GM23338 (cell line): Measurements from ENCODE around the gene SAMD4A. TPM values are rescaled to one million over a fixed set of nuclear protein-coding genes. Genes with fewer than 3 reads are reported as not detected.

Source experiments
- ATAC-seq: fragments of 200-7000 bp; cut with Tn5 transposase; 3 replicates; pipeline ENCODE4 v1.9.1; 2020
- DNase-seq: peaks from one replicate; pipeline ENCODE4 v3.0.0-alpha.2; 2015; ENCODE audit warnings: low spot score
- H2AFZ ChIP-seq: fragments of 200-600 bp; sonication (generic); 2 replicates; pipeline ENCODE4 v1.8.0; 2016; ENCODE audit warnings: antibody characterized with exemption, mild to moderate bottlenecking, moderate library complexity
- H3F3A ChIP-seq: fragments of 200-600 bp; sonication (generic); replicated peaks from 2 replicates; pipeline ENCODE4 v1.8.0; 2017; ENCODE audit warnings: antibody characterized with exemption, mixed run types, low read depth
- H3K27ac ChIP-seq: fragments of 200-600 bp; sonication (generic); 2 replicates; pipeline ENCODE4 v1.6.1; 2016; ENCODE audit warnings: low read depth
- H3K27me3 ChIP-seq: fragments of 200-600 bp; sonication (generic); 2 replicates; pipeline ENCODE4 v1.8.0; 2016; ENCODE audit warnings: mild to moderate bottlenecking, mixed run types, moderate library complexity; ENCODE audit not compliant: insufficient read depth
- H3K36me3 ChIP-seq: fragments of 200-600 bp; sonication (generic); 2 replicates; pipeline ENCODE4 v1.8.0; 2016; ENCODE audit warnings: mild to moderate bottlenecking; ENCODE audit not compliant: insufficient read depth
- H3K4me1 ChIP-seq: fragments of 200-600 bp; sonication (generic); 2 replicates; pipeline ENCODE4 v1.8.0; 2016; ENCODE audit warnings: mild to moderate bottlenecking, moderate library complexity; ENCODE audit not compliant: insufficient read depth
- H3K4me2 ChIP-seq: fragments of 200-600 bp; sonication (generic); 2 replicates; pipeline ENCODE4 v1.7.1; 2017; ENCODE audit warnings: mixed run types
- H3K4me3 ChIP-seq: fragments of 200-600 bp; sonication (generic); 2 replicates; pipeline ENCODE4 v1.6.1; 2016; ENCODE audit warnings: mixed run types
- H3K79me2 ChIP-seq: fragments of 200-600 bp; sonication (generic); replicated peaks from 2 replicates; pipeline ENCODE4 v1.8.0; 2017; ENCODE audit warnings: mild to moderate bottlenecking; ENCODE audit not compliant: insufficient read depth
- H3K9me2 ChIP-seq: fragments of 200-600 bp; sonication (generic); 2 replicates; pipeline ENCODE4 v1.8.0; 2017; ENCODE audit not compliant: insufficient read depth
- H4K20me1 ChIP-seq: fragments of 200-600 bp; sonication (generic); replicated peaks from 2 replicates; pipeline ENCODE4 v1.8.0; 2017; ENCODE audit warnings: mild to moderate bottlenecking; ENCODE audit not compliant: insufficient read depth
- H3K27ac Mint-ChIP-seq: 2 replicates; pipeline ENCODE4 v1.8.0; 2020; ENCODE audit warnings: inconsistent platforms, mild to moderate bottlenecking, moderate library complexity, mixed read lengths
- H3K27me3 Mint-ChIP-seq: 3 replicates; pipeline ENCODE4 v1.8.0; 2022; ENCODE audit warnings: low read depth, mild to moderate bottlenecking, moderate library complexity, mixed read lengths, inconsistent platforms; ENCODE audit not compliant: insufficient read depth, poor library complexity
- H3K36me3 Mint-ChIP-seq: 3 replicates; pipeline ENCODE4 v1.8.0; 2021; ENCODE audit warnings: low read depth, mild to moderate bottlenecking, inconsistent platforms, moderate library complexity, mixed read lengths
- H3K4me1 Mint-ChIP-seq: 3 replicates; pipeline ENCODE4 v1.8.0; 2020; ENCODE audit warnings: mild to moderate bottlenecking, inconsistent platforms, mixed read lengths
- H3K4me3 Mint-ChIP-seq: 3 replicates; pipeline ENCODE4 v1.8.0; 2021; ENCODE audit warnings: moderate library complexity, mild to moderate bottlenecking, inconsistent platforms, mixed read lengths
- H3K9me3 Mint-ChIP-seq: 3 replicates; pipeline ENCODE4 v1.8.0; 2020; ENCODE audit warnings: moderate library complexity, mild to moderate bottlenecking, inconsistent platforms, mixed read lengths
- CREB1 ChIP-seq: fragments of 250-450 bp; sonication (Bioruptor Pico); IDR thresholded peaks from 2 replicates; pipeline ENCODE4 v1.5.0; 2020; ENCODE audit warnings: low read depth, mild to moderate bottlenecking, moderate library complexity
- CTCF ChIP-seq, 2 experiments: fragments of 200-600 bp in 1 of 2; sonication (generic) in 1 of 2; conservative IDR thresholded peaks; 2 replicates each; pipeline versions ENCODE4 v1.5.1 to v1.6.1; 2016 to 2017; ENCODE audit warnings: antibody characterized with exemption in 2 of 2, low read depth in 2 of 2, mild to moderate bottlenecking in 2 of 2, moderate library complexity in 1 of 2
- EZH2phosphoT487 ChIP-seq: fragments of 200-600 bp; sonication (generic); IDR thresholded peaks from one replicate; pipeline ENCODE4 v1.8.1; 2018; ENCODE audit warnings: antibody characterized with exemption; ENCODE audit not compliant: unreplicated experiment
- JUNB ChIP-seq: IDR thresholded peaks from one replicate; pipeline ENCODE4 v1.6.1; 2016; ENCODE audit warnings: antibody characterized with exemption; ENCODE audit not compliant: unreplicated experiment
- NANOG ChIP-seq: IDR thresholded peaks from 2 replicates; pipeline ENCODE4 v1.6.1; 2016; ENCODE audit warnings: antibody characterized with exemption, borderline replicate concordance
- REST ChIP-seq: IDR thresholded peaks from one replicate; pipeline ENCODE4 v1.6.1; 2018; ENCODE audit warnings: antibody characterized with exemption; ENCODE audit not compliant: unreplicated experiment
- STAT1 ChIP-seq: IDR thresholded peaks from one replicate; pipeline ENCODE4 v1.6.1; 2016; ENCODE audit warnings: antibody characterized with exemption; ENCODE audit not compliant: unreplicated experiment
- ZNF114 ChIP-seq: fragments of 250-450 bp; sonication (Bioruptor Pico); IDR thresholded peaks from 2 replicates; pipeline ENCODE4 v1.5.0; 2020; ENCODE audit warnings: mild to moderate bottlenecking, moderate library complexity
- polyA plus RNA-seq: library from polyadenylated mRNA; unstranded; fragments of >200 nt; fragmentation: Nextera tagmentation; extraction: Ambion mirVana; gene quantifications from 2 replicates; pipeline ENCODE4 v1.2.1, GENCODE V29; 2016
- total RNA-seq: library from RNA; depleted of rRNA; stranded (reverse); fragments of >200 nt; shearing (Covaris generic); gene quantifications from 2 replicates; pipeline ENCODE4 v1.2.3, GENCODE V29; 2014
- TF ChIP-seq, protein P1 (sequence below): IDR thresholded peaks from 2 replicates; pipeline ENCODE4 v1.6.1; 2016; ENCODE audit warnings: antibody characterized with exemption
- TF ChIP-seq, protein P2 (sequence below): fragments of 250-450 bp; sonication (Bioruptor Pico); IDR thresholded peaks from 2 replicates; pipeline ENCODE4 v1.5.0; 2020; ENCODE audit warnings: mild to moderate bottlenecking, moderate library complexity

The SAMD4A gene
- total and polyA plus RNA-seq, 2 experiments from 2014 or later = 1.6 to 6.9 TPM

- TF ChIP-seq CTCF (conservative IDR thresholded peaks at IDR 0.05; ENCODE audit: low read depth in 2 of 2) (no peak), JUNB (no peak), NANOG (no peak)
Observed at GRCh38 chr14:54582334-54582733, 15.4 kb downstream of the SAMD4A start (continued).

DNA sequence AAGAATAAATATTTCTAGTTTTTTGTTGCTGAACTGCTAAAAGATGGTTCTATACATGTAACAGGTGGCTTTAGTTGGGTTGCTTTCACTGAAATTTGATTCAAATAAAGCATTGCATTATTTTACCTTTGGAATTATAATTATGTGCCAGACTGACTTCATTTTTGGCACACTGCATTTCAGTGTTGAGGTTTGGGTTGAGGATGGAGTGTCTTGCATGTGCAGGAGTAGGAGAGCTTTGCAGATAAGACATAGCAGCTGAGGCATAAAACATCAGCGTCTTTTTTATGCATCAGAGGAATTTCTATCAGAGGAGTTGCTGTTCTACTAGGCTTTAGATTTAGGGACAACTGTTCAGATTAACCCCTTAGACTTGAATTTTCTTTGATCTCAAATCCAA, 17.2 kb downstream of the SAMD4A start:
- ATAC-seq = no peak
- no peaks in the 10 kb centered on the region for H3K27me3 Mint-ChIP-seq
- no peak overlapping the region for H3K27ac Mint-ChIP-seq
- H3K4me3 ChIP-seq = no peak overlapping the region
- no peaks in the 10 kb centered on the region for H3K4me1 Mint-ChIP-seq
- no peak overlapping the region for H3K4me2 ChIP-seq
- H3K9me2 ChIP-seq = no peaks in the 10 kb centered on the region
- no peaks in the 10 kb centered on the region for H4K20me1 ChIP-seq
- H3K9me3 Mint-ChIP-seq = no peaks in the 10 kb centered on the region
- H3K4me1 ChIP-seq = no peaks in the 10 kb centered on the region
- H3K79me2 ChIP-seq = peaks cover 5% of the 10 kb centered on the region; the same call in 1 of the 2 replicates
- H3K27ac ChIP-seq = no peak overlapping the region
- H3K4me3 Mint-ChIP-seq = no peak overlapping the region
- DNase-seq = no peak
- no peaks in the 10 kb centered on the region for H3K36me3 ChIP-seq
- H3K36me3 Mint-ChIP-seq = no peaks in the 10 kb centered on the region
- no peaks in the 10 kb centered on the region for H3K27me3 ChIP-seq
- no peak overlapping the region for H2AFZ ChIP-seq
- H3F3A ChIP-seq = no peaks in the 10 kb centered on the region
- TF ChIP-seq CREB1 (no peak), REST (no peak), STAT1 (no peak), EZH2phosphoT487 (no peak), ZNF114 (CRISPR knock-in tag) (no peak), NANOG (no peak), CTCF (conservative IDR thresholded peaks at IDR 0.05; ENCODE audit: low read depth in 2 of 2) (no peak), JUNB (no peak)
- TF ChIP-seq, protein P1, sequence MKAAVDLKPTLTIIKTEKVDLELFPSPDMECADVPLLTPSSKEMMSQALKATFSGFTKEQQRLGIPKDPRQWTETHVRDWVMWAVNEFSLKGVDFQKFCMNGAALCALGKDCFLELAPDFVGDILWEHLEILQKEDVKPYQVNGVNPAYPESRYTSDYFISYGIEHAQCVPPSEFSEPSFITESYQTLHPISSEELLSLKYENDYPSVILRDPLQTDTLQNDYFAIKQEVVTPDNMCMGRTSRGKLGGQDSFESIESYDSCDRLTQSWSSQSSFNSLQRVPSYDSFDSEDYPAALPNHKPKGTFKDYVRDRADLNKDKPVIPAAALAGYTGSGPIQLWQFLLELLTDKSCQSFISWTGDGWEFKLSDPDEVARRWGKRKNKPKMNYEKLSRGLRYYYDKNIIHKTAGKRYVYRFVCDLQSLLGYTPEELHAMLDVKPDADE = no peak
- TF ChIP-seq, protein P2, sequence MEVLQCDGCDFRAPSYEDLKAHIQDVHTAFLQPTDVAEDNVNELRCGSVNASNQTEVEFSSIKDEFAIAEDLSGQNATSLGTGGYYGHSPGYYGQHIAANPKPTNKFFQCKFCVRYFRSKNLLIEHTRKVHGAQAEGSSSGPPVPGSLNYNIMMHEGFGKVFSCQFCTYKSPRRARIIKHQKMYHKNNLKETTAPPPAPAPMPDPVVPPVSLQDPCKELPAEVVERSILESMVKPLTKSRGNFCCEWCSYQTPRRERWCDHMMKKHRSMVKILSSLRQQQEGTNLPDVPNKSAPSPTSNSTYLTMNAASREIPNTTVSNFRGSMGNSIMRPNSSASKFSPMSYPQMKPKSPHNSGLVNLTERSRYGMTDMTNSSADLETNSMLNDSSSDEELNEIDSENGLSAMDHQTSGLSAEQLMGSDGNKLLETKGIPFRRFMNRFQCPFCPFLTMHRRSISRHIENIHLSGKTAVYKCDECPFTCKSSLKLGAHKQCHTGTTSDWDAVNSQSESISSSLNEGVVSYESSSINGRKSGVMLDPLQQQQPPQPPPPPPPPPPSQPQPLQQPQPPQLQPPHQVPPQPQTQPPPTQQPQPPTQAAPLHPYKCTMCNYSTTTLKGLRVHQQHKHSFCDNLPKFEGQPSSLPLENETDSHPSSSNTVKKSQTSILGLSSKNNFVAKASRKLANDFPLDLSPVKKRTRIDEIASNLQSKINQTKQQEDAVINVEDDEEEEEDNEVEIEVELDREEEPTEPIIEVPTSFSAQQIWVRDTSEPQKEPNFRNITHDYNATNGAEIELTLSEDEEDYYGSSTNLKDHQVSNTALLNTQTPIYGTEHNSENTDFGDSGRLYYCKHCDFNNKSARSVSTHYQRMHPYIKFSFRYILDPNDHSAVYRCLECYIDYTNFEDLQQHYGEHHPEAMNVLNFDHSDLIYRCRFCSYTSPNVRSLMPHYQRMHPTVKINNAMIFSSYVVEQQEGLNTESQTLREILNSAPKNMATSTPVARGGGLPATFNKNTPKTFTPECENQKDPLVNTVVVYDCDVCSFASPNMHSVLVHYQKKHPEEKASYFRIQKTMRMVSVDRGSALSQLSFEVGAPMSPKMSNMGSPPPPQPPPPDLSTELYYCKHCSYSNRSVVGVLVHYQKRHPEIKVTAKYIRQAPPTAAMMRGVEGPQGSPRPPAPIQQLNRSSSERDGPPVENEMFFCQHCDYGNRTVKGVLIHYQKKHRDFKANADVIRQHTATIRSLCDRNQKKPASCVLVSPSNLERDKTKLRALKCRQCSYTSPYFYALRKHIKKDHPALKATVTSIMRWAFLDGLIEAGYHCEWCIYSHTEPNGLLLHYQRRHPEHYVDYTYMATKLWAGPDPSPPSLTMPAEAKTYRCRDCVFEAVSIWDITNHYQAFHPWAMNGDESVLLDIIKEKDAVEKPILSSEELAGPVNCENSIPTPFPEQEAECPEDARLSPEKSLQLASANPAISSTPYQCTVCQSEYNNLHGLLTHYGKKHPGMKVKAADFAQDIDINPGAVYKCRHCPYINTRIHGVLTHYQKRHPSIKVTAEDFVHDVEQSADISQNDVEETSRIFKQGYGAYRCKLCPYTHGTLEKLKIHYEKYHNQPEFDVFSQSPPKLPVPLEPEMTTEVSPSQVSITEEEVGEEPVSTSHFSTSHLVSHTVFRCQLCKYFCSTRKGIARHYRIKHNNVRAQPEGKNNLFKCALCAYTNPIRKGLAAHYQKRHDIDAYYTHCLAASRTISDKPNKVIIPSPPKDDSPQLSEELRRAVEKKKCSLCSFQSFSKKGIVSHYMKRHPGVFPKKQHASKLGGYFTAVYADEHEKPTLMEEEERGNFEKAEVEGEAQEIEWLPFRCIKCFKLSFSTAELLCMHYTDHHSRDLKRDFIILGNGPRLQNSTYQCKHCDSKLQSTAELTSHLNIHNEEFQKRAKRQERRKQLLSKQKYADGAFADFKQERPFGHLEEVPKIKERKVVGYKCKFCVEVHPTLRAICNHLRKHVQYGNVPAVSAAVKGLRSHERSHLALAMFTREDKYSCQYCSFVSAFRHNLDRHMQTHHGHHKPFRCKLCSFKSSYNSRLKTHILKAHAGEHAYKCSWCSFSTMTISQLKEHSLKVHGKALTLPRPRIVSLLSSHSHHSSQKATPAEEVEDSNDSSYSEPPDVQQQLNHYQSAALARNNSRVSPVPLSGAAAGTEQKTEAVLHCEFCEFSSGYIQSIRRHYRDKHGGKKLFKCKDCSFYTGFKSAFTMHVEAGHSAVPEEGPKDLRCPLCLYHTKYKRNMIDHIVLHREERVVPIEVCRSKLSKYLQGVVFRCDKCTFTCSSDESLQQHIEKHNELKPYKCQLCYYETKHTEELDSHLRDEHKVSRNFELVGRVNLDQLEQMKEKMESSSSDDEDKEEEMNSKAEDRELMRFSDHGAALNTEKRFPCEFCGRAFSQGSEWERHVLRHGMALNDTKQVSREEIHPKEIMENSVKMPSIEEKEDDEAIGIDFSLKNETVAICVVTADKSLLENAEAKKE (CRISPR knock-in tag) = no peak
